ENCODE measurements around the gene PEX5L.
A peak's percentile ranks its signal among the peaks of the same experiment; 100 is the strongest.

The PEX5L gene

DNA sequence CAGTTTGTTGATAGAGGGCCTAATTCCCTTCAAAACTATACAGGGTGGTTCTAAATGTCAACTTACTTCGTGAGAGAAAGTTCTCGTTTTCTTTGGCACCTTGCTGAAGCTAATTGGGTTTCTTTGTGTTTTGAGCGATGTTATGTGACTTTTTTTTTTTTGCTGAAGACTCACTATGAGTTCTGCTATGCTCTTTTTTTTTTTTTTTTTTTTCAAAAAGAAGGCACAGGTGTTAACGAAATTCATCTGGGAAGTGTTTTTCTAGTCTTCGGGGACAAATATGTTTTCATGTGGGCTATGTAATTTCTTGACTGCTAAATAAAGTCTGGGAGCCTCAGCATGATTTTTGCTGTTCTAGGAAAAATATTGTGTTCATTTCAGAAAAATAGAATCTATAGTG is 81.5 kb downstream of the PEX5L start:
- DNase-seq: no peak

GRCh38 chr3:179953993-179954870 is 82.5 kb downstream of the PEX5L start:
- DNase-seq: no peak

DNA sequence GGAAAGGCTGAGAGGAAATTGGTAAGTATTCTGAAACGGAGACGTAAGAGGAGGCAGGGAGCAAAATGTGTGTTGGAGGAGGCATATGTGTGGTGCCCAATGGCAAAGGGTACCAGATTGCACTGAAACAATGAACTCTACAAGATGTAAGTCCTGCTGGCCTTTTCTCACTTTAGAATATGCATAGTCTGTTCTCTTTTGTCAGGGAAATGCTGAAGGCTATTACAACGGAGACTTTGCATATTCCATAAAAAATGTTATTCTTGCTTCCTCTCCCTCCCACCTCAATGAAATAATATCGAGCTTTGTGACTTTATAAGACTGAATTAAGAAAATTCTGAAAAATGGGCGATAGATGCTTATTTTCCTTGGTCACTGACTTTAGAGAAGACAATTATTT is 85.9 kb downstream of the PEX5L start:
- no peak for DNase-seq

GRCh38 chr3:179949869-179950268 is 86.9 kb downstream of the PEX5L start:
- DNase-seq: no peak

- DNase-seq: no peak
Measured at GRCh38 chr3:179949412-179949811, 87.3 kb downstream of the PEX5L start.

DNA sequence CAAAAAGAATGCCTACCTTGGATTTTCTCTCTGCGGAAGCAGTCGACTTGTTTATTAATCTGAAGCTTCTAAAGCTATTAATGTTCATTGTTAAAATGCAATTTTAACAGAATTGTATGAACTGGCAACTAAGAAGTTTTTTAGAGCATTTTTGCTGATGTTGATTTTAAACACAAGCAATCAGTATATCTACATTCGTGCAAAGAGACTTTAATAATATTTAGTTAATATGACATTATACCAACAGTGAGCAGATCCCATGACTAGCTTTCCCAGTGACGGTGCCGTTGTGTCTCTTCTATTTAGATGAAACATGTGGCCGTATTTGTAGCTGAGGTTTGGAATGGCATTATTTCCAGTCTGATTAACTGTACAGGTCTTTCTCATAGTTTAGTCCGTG is 88.0 kb downstream of the PEX5L start:
- DNase-seq: no peak

- DNase-seq: no peak
Measured at GRCh38 chr3:179945569-179945968, 91.2 kb downstream of the PEX5L start.

GRCh38 chr3:179943117-179943880 is 93.4 kb downstream of the PEX5L start:
- DNase-seq: no peak

DNA sequence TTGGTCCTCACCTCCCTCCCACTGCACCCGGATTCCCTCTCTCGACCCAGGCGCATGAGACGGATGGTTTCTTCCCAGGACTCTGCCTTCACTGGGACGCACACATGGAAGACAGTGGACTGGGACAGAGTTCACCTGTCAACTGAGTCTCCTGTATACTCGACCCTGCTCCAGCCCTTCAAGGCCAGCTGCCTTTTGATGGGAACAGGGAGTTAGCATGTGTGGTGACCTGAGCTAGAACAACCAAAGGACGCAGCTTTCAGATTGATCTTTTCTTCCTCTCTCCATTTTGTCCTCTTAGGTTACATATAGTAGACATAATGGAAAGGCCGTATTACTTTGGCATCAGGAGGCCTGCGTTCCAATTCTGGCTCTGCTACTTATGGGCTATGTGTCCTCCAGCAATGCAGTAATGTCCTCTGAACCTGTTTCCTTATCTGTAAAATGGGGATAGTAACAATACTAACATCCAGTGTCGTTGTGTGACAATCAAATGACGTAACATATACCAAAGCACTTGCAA is 94.1 kb downstream of the PEX5L start:
- DNase-seq: no peak

GRCh38 chr3:179935710-179936109 is 101.0 kb downstream of the PEX5L start:
- no peak for DNase-seq

GRCh38 chr3:179933914-179934313 is 102.8 kb downstream of the PEX5L start:
- no peak for DNase-seq

DNA sequence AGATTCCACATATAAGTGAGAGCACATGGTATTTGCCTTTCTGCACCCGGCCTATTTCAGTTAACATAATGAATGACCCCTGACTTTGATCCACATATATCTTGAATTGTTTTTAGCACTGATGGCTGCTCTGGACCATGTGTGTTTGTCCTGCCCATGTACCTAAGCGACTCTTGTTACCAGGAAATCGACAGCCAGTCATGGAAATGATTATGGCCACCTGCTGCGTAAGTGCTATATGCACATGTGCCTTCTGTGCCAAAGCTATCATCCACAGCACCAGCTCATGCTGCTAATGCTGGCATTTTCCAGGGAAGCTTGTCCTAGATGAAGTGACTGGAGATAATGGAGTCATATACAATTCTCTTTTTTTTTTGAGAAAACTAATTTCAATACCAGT is 103.7 kb downstream of the PEX5L start:
- DNase-seq: no peak

- DNase-seq: no peak
Measured at GRCh38 chr3:179932674-179933073, 104.1 kb downstream of the PEX5L start.

DNA sequence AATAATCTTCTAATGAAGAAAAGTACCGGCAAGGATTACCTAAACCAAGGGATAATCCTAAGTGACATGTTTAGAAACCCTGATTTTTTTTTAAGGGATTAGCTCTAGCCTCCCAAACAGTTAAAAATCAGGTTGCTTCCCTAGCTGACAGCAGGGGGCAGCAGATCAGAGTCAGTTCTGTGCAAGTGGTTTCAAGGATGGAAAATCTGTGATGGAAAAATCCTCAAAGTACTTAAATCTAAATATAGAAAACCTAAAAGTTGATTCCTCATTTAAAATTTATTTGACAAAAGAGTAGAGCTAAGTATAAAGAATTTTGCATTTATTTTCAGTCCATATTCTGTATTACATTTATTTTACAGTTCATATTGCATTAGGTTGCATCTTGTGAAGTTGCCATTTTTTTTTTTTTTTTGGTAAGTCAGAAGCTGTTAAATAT is 107.6 kb downstream of the PEX5L start:
- peak; percentile 11 for DNase-seq

- no peak for DNase-seq
Measured at GRCh38 chr3:179927191-179927590, 109.5 kb downstream of the PEX5L start.

- DNase-seq: no peak
Measured at GRCh38 chr3:179921951-179922350, 114.8 kb downstream of the PEX5L start.

GRCh38 chr3:179921500-179921899 is 115.2 kb downstream of the PEX5L start:
- no peak for DNase-seq

DNA sequence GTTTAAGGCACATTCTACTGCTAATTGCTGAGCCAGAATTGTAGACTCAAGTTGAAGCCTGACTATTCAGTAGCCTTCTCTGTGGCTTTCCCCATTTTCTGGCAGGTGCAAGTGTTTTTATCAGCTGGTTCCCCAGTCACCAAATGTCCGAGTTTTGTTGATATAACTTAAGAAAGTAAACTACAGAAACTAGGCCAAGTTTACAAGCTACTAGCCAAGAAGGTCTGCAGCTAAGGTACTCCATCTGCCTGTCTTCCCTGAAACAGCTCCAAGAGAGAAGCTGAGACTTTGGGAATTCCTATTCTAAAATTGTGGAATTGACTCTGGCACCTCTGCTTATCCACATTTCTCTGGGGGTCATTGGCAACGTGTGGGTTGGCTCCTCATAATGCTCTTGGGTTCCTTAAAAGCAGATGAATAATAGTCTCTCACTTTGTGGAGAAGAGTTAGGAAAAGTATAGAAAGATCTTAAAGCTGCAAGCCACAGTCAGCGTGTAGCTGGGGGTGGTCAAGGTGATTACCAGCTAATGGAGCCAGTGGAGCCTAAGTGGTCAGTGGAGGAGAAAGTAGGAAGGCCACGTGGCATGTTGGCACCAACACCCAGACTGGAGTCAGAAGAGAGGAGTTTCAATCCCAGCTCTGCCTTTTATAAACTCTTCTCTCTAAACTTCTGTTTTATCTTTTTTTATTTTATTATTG is 128.8 kb downstream of the PEX5L start:
- DNase-seq: no peak

DNA sequence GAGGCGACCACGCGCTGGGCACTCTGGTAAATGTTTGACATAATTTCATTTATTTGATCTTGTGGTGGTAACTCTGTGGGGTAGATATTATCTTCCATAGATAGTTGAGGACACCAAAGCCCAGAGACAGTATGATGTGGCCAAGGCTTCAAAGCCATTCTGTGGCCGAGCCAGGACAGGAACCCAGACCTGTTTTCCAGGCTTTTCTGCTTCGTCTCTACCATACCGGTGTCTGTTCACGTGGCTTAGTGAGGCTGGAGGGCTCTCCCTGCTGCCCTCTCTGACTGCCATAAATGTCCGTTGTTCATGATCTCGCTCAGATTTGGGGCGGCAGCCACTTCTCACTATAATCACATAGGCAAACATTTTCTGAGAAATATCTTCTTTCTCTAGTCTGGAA is 134.7 kb downstream of the PEX5L start:
- no peak for DNase-seq

DNA sequence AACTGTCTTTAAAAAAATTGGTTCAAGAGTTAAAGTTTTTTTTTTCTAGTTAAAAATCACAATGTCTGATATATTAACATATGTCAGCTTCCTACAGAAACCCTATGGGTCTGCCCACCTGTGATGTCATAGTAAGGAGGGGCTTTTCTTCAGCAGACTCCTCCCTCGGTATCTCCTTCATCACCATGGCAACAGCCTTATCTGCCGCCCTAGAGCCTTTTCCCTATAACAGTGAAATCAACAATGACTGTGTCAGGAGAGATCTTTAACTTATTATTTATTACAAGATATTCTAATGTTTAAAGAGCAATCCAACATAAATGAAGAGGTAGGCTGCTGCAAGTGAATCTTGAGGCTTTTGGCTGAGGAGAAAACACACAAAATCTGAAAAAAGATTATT is 138.7 kb downstream of the PEX5L start:
- no peak for DNase-seq

GRCh38 chr3:179897231-179897630 is 139.5 kb downstream of the PEX5L start:
- DNase-seq: no peak

DNA sequence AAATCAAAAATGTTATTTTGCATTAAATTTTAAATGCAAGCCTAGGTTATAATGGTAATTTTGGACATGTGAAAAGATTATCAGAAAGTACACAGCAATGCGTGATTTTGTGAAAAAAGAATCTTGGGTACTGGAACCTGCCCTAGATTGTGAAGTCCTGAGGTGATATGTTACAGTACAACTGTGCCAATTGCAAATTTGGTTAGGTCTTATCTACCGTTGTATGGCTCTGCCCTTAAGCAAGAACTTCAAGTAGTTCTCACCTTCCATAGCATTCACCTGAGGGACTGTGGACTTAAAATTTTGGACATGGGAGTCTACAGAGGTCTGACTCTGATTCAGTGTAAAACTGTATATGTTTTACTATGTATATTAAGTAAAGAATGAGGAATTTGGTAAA is 140.2 kb downstream of the PEX5L start:
- no peak for DNase-seq

DNA sequence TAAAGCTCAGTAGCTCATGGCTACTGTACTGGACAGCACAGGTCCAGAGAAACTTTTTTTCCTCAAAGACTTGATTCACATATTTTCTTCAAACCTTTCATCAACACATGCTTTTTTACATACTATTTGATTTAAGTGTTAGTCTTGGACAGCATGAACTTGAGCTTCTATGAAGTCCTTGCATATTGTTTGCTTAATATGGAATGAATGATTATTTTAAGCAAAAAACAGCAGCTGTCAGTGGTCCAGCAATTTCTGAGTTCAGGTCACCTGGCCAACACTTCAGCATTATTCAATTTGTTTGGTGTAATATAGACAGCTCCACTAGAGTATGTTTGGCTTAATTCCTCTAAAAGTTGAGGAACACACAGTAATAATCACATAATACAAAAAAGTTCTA is 141.4 kb downstream of the PEX5L start:
- DNase-seq: no peak

All from activated T-cell treated with anti-CD3 and anti-CD28 coated beads for 4 hours (primary cell).